Sigmoid colon (tissue), 7 donors: Measurements from ENCODE around the gene PLCB1. TPM values are rescaled to one million over a fixed set of nuclear protein-coding genes. Genes with fewer than 3 reads are reported as not detected.
A peak's percentile ranks its signal among the peaks of the same experiment; 100 is the strongest.

Source experiments
- DNase-seq: peaks from one replicate; pipeline ENCODE4 v3.0.0-alpha.2; 2019
- H3K27ac ChIP-seq, 4 donors: fragments of 200-600 bp; sonication (generic); one replicate each; pipeline ENCODE4 v1.5.1; 2016 to 2019; ENCODE audit warnings: mild to moderate bottlenecking in 1 of 4
- H3K27me3 ChIP-seq, 3 donors: fragments of 200-600 bp; sonication (generic); one replicate each; pipeline ENCODE4 v1.5.1; 2019; ENCODE audit warnings: mild to moderate bottlenecking in 1 of 3
- H3K36me3 ChIP-seq, 4 donors: fragments of 200-600 bp; sonication (generic); one replicate each; pipeline ENCODE4 v1.5.1; 2016 to 2019
- H3K4me1 ChIP-seq, 4 donors: fragments of 200-600 bp; sonication (generic); one replicate each; pipeline ENCODE4 v1.5.1; 2017 to 2019
- H3K4me3 ChIP-seq, 4 donors: fragments of 200-600 bp; sonication (generic); one replicate each; pipeline ENCODE4 v1.5.1; 2017 to 2019; ENCODE audit warnings: mild to moderate bottlenecking in 2 of 4, moderate library complexity in 1 of 4
- H3K9me3 ChIP-seq, 4 donors: fragments of 200-600 bp in 3 of 4; sonication (generic) in 3 of 4; one replicate each; pipeline versions ENCODE4 v1.5.1 to v1.6.1; 2013 to 2019
- CTCF ChIP-seq, 4 experiments: fragments of 450-650 bp in 3 of 4; fragments of 200-600 bp in 1 of 4; IDR thresholded peaks; one replicate each; pipeline ENCODE4 v1.5.1; 2016 to 2019; ENCODE audit warnings: antibody characterized with exemption in 4 of 4, mild to moderate bottlenecking in 3 of 4, moderate library complexity in 2 of 4
- EP300 ChIP-seq, 4 donors: sonication (generic); formaldehyde crosslinking; IDR thresholded peaks; one replicate each; pipeline ENCODE4 v1.6.1; 2017; ENCODE audit warnings: antibody characterized with exemption in 4 of 4
- POLR2A ChIP-seq, 2 donors: fragments of 450-650 bp; IDR thresholded peaks; one replicate each; pipeline ENCODE4 v1.6.1; 2016; ENCODE audit warnings: antibody characterized with exemption in 2 of 2, mild to moderate bottlenecking in 2 of 2, moderate library complexity in 2 of 2
- POLR2AphosphoS5 ChIP-seq, 4 donors: sonication (generic); formaldehyde crosslinking; IDR thresholded peaks; one replicate each; pipeline ENCODE4 v1.6.1; 2017; ENCODE audit warnings: antibody characterized with exemption in 4 of 4
- WGBS, 2 donors: extraction: QIAGEN DNeasy Blood & Tissue Kit; methylation state at CpG; one replicate each; pipeline ENCODE4 v1.1.7; 2013; 5-methylcytosine and 5-hydroxymethylcytosine counted together
- intact Hi-C: fragments of 100-400 bp; cut with DNase I; formaldehyde crosslinking; loops from one replicate; pipeline ENCODE4 v1.15.1; 2023
- polyA plus RNA-seq, 3 donors: library from polyadenylated mRNA; stranded (reverse); fragments of 200-250 nt; gene quantifications; one replicate each; pipeline ENCODE4 v1.2.3, GENCODE V29; 2013
- total RNA-seq, 4 donors: library from RNA; depleted of rRNA; stranded (reverse); fragments of >200 nt; gene quantifications; one replicate each; pipeline ENCODE4 v1.1.0, GENCODE V29; 2016
- donor health status: healthy with polysubstance abuse.
- donor health status: Bipolar disorder and iron deficiency.
- donor health status: healthy.

Gene PLCB1
- total and polyA plus RNA-seq, 7 donors, result 0.92 to 117 (median 86.7) TPM

GRCh38 chr20:8118760-8119159 lies 13.3 kb upstream of the PLCB1 start:
- no peak for DNase-seq
- no peak for TF ChIP-seq EP300 (IDR thresholded peaks at IDR 0.05)
- TF ChIP-seq POLR2A (IDR thresholded peaks at IDR 0.05), result no peak
- TF ChIP-seq CTCF (IDR thresholded peaks at IDR 0.05), result no peak
- no peak for TF ChIP-seq POLR2AphosphoS5 (IDR thresholded peaks at IDR 0.05)
- no peaks in the 10 kb centered on the region for H3K9me3 ChIP-seq
- H3K4me3 ChIP-seq, result no peak overlapping the region
- 70 to 72% methylated on average over 1 of the region's 1 CpG for WGBS, 2 donors
- intact Hi-C loops, result no loop called here
- peaks cover 0 to 45% (median 39%) of the 10 kb centered on the region in 4 donors for H3K4me1 ChIP-seq
- no peaks in the 10 kb centered on the region for H3K27me3 ChIP-seq
- H3K27ac ChIP-seq, result peak overlapping the region in 1 of 4 donors; percentile 80
- H3K36me3 ChIP-seq, result no peaks in the 10 kb centered on the region

DNA sequence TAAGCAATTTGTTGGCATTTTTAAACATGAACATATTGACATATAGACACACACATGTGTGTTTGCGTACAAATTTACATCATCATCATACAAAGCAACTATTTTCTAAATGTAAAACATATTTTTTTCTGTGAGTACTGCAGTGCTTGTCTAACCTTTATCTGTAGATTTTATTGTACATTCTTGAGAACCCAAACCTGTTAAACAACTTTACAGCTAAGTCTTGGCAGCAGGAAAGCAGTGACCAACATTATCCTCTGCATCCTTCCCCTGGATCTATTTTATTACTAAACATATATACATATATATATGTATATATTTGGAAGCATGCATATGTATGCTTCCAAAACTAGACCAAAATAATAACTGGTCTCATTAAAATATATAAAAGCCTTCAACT lies 10.4 kb upstream of the PLCB1 start:
- 71 to 90% methylated on average over 1 of the region's 1 CpG for WGBS, 2 donors

GRCh38 chr20:8124639-8125038 lies 7.4 kb upstream of the PLCB1 start:
- DNase-seq, result no peak
- H3K4me1 ChIP-seq, result peaks cover 0 to 42% (median 34%) of the 10 kb centered on the region in 4 donors
- H3K36me3 ChIP-seq, result no peaks in the 10 kb centered on the region
- intact Hi-C loops, result no loop called here
- H3K9me3 ChIP-seq, result no peaks in the 10 kb centered on the region
- H3K27ac ChIP-seq, result no peak overlapping the region
- no peaks in the 10 kb centered on the region for H3K27me3 ChIP-seq
- H3K4me3 ChIP-seq, result no peak overlapping the region
- TF ChIP-seq POLR2AphosphoS5 (IDR thresholded peaks at IDR 0.05) (no peak), EP300 (IDR thresholded peaks at IDR 0.05) (no peak), CTCF (IDR thresholded peaks at IDR 0.05) (no peak), POLR2A (IDR thresholded peaks at IDR 0.05) (no peak)

More for the DNA sequence above, 10.4 kb upstream of the PLCB1 start:
- H3K36me3 ChIP-seq, result no peaks in the 10 kb centered on the region
- peaks cover 0 to 39% (median 30%) of the 10 kb centered on the region in 4 donors for H3K4me1 ChIP-seq
- no peak overlapping the region for H3K27ac ChIP-seq
- DNase-seq, result no peak
- intact Hi-C loops, result no loop called here
- H3K27me3 ChIP-seq, result no peaks in the 10 kb centered on the region
- H3K9me3 ChIP-seq, result no peaks in the 10 kb centered on the region
- TF ChIP-seq POLR2A (IDR thresholded peaks at IDR 0.05), result no peak
- no peak for TF ChIP-seq EP300 (IDR thresholded peaks at IDR 0.05)
- no peak for TF ChIP-seq POLR2AphosphoS5 (IDR thresholded peaks at IDR 0.05)
- no peak for TF ChIP-seq CTCF (IDR thresholded peaks at IDR 0.05)
- H3K4me3 ChIP-seq, result no peak overlapping the region

DNA sequence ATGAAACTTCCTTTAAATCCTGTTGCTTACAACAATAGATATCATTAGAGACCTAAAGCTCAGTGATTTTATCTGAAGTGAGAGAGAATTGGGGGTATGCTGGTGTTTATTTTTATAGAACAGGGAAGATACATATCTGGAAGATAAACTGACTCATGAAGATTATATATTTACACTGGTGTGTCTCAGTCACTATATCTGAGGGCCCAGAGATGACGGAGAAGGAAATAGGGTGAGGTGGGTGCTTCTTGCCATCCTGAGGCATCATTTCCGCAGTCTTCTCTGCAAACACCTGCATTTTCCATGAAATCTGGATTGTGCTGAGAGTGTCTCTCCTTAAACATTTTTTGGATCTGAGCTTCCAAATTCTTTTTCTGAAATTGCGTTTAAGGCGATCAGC lies 5.9 kb upstream of the PLCB1 start:
- intact Hi-C loops, result no loop called here
- TF ChIP-seq POLR2A (IDR thresholded peaks at IDR 0.05), result no peak
- no peak for TF ChIP-seq CTCF (IDR thresholded peaks at IDR 0.05)
- no peak for TF ChIP-seq POLR2AphosphoS5 (IDR thresholded peaks at IDR 0.05)
- no peak for TF ChIP-seq EP300 (IDR thresholded peaks at IDR 0.05)

GRCh38 chr20:8126841-8127378 lies 5.2 kb upstream of the PLCB1 start:
- no peak for TF ChIP-seq EP300 (IDR thresholded peaks at IDR 0.05)
- TF ChIP-seq CTCF (IDR thresholded peaks at IDR 0.05), result no peak
- Histone ChIP-seq H3K27ac (no peak overlapping the region), H3K4me1 (peaks cover 0 to 62% (median 51%) of the 10 kb centered on the region in 4 donors), H3K27me3 (no peaks in the 10 kb centered on the region), H3K4me3 (no peak overlapping the region), H3K9me3 (no peaks in the 10 kb centered on the region), H3K36me3 (no peaks in the 10 kb centered on the region)
- 42 to 77% methylated on average over 1 of the region's 1 CpG for WGBS, 2 donors
- intact Hi-C loops, result no loop called here
- DNase-seq, result no peak

More for the DNA sequence above, 5.9 kb upstream of the PLCB1 start:
- peaks cover 0 to 57% (median 46%) of the 10 kb centered on the region in 4 donors for H3K4me1 ChIP-seq
- no peaks in the 10 kb centered on the region for H3K9me3 ChIP-seq
- H3K27ac ChIP-seq, result no peak overlapping the region
- H3K27me3 ChIP-seq, result no peaks in the 10 kb centered on the region
- DNase-seq, result no peak
- WGBS, 2 donors, result 80 to 91% methylated on average over 4 of the region's 4 CpGs
- no peak overlapping the region for H3K4me3 ChIP-seq
- H3K36me3 ChIP-seq, result no peaks in the 10 kb centered on the region
